Right atrium auricular region (tissue), 2 donors: ENCODE measurements around the gene MLNR. TPM values are rescaled to one million over a fixed set of nuclear protein-coding genes. Genes with fewer than 3 reads are reported as not detected.

ENCODE experiments used
- DNase-seq: peaks from one replicate; pipeline ENCODE4 v3.0.0-alpha.2; 2019; ENCODE audit warnings: low spot score
- H3K27ac ChIP-seq, 2 donors: fragments of 200-600 bp; sonication (generic); 1 replicate in 1 of 2; 2 replicates in 1 of 2; pipeline ENCODE4 v1.5.1; 2016 to 2019
- H3K27me3 ChIP-seq, 2 donors: fragments of 200-600 bp; sonication (generic); one replicate each; pipeline versions ENCODE4 v1.5.1 to v1.6.0; 2017 to 2019
- H3K36me3 ChIP-seq: fragments of 200-600 bp; sonication (generic); one replicate; pipeline ENCODE4 v1.5.1; 2016
- H3K4me1 ChIP-seq, 2 donors: fragments of 200-600 bp; sonication (generic); one replicate each; pipeline versions ENCODE4 v1.5.1 to v1.6.0; 2017 to 2019
- H3K4me3 ChIP-seq, 2 donors: fragments of 200-600 bp; sonication (generic); 1 replicate in 1 of 2; 2 replicates in 1 of 2; pipeline ENCODE4 v1.5.1; 2017 to 2019; ENCODE audit warnings: mild to moderate bottlenecking in 1 of 2, moderate library complexity in 1 of 2
- H3K9me3 ChIP-seq, 2 donors: fragments of 200-600 bp; sonication (generic); one replicate each; pipeline ENCODE4 v1.5.1; 2019
- CTCF ChIP-seq, 2 donors: fragments of 200-600 bp; sonication (generic); IDR thresholded peaks; one replicate each; pipeline ENCODE4 v1.5.1; 2019; ENCODE audit warnings: antibody characterized with exemption in 2 of 2
- total RNA-seq, 2 donors: library from RNA; depleted of rRNA; stranded (reverse); fragments of >200 nt; gene quantifications; one replicate each; pipeline ENCODE4 v1.1.0, GENCODE V29; 2016

Gene MLNR
- total RNA-seq, 2 donors from 2014 or later: not detected

DNA sequence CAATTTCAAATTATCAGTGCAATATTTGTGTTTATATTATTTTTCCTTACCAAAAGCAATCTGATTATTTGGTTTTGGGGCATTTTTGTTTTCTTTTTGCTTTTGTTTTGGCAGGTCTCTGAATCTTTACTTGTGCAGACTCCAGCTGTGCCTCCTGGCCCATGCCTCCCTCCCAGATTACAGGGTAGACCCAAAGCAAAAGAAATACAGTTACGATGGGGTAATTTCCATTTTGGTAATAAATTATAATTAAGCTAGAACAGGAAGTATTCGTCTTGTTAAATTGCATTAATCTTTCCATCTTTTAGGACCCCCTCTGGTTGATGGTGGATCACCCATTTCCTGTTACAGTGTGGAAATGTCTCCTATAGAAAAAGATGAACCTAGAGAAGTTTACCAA lies 29.2 kb upstream of the MLNR start:
- Histone ChIP-seq H3K36me3 (peaks cover 66% of the 10 kb centered on the region), H3K9me3 (no peaks in the 10 kb centered on the region)
- DNase-seq: no peak

GRCh38 chr13:49206641-49207040 lies 13.5 kb upstream of the MLNR start:
- H3K4me3 ChIP-seq: no peak overlapping the region
- no peaks in the 10 kb centered on the region for H3K9me3 ChIP-seq
- DNase-seq: no peak
- H3K27ac ChIP-seq: no peak overlapping the region
- H3K27me3 ChIP-seq: no peaks in the 10 kb centered on the region
- TF ChIP-seq CTCF (IDR thresholded peaks at IDR 0.05): no peak
- peaks cover 0 to 3% of the 10 kb centered on the region in 2 donors for H3K4me1 ChIP-seq
- peaks cover 70% of the 10 kb centered on the region for H3K36me3 ChIP-seq

More for the DNA sequence above, 29.2 kb upstream of the MLNR start:
- no peak for TF ChIP-seq CTCF (IDR thresholded peaks at IDR 0.05)
- H3K4me1 ChIP-seq: no peaks in the 10 kb centered on the region
- no peak overlapping the region for H3K4me3 ChIP-seq
- H3K27ac ChIP-seq: no peak overlapping the region
- no peaks in the 10 kb centered on the region for H3K27me3 ChIP-seq

DNA sequence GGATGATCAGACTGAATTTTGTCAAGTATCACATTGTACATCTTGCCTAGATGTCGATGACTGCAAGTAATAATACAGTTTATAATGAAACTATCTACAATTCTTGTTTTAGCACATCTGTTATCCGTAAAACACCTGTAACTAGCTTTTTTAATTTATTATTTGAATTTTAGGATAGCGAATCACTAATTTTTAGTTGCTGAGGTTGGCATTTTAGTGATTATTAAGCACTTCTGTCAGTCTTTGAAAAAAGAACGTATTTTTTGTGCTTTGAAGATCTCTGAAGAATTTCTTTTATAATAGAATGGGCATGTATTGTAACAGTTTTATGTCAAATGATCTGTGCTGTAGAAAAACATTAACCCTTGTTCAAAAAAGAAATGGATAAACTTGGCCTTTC lies 11.5 kb upstream of the MLNR start:
- peaks cover 0 to 3% of the 10 kb centered on the region in 2 donors for H3K4me1 ChIP-seq
- no peak for TF ChIP-seq CTCF (IDR thresholded peaks at IDR 0.05)
- H3K36me3 ChIP-seq: peaks cover 50% of the 10 kb centered on the region
- H3K27me3 ChIP-seq: no peaks in the 10 kb centered on the region
- no peak overlapping the region for H3K27ac ChIP-seq
- no peak for DNase-seq
- H3K9me3 ChIP-seq: no peaks in the 10 kb centered on the region
- no peak overlapping the region for H3K4me3 ChIP-seq

DNA sequence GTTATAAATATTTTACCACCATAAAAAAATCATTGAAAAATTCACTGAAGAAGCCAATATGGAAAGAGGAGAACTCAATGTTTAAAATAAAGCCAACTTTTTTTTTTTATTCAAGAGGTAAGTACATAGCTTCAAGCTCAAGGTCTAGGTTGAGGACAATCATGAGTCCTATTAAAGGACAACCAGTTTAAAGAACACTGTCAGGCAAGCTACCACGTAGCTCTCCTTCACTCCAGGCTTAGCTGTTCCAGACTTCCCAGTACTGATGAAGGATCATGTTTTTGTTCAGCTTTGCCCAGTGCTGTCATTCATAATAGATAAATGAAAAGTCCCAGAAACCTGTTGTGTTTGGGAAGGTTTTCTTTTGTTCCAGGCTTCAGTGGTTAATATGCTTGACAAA lies 10.0 kb upstream of the MLNR start:
- H3K4me1 ChIP-seq: peaks cover 0 to 3% of the 10 kb centered on the region in 2 donors
- peaks cover 40% of the 10 kb centered on the region for H3K36me3 ChIP-seq
- no peaks in the 10 kb centered on the region for H3K27me3 ChIP-seq
- no peaks in the 10 kb centered on the region for H3K9me3 ChIP-seq
- H3K27ac ChIP-seq: peak overlapping the region in 1 of 2 donors; percentile 23
- no peak overlapping the region for H3K4me3 ChIP-seq
- no peak for DNase-seq
- TF ChIP-seq CTCF (IDR thresholded peaks at IDR 0.05): no peak

- Histone ChIP-seq H3K4me3 (no peak overlapping the region), H3K36me3 (peaks cover 34% of the 10 kb centered on the region), H3K27ac (peak overlapping the region in 1 of 2 donors; percentile 23), H3K27me3 (no peaks in the 10 kb centered on the region), H3K9me3 (no peaks in the 10 kb centered on the region), H3K4me1 (peaks cover 0 to 3% of the 10 kb centered on the region in 2 donors)
- no peak for DNase-seq
- TF ChIP-seq CTCF (IDR thresholded peaks at IDR 0.05): no peak
Measured at GRCh38 chr13:49210669-49211068, 9.5 kb upstream of the MLNR start.

GRCh38 chr13:49213539-49213938 lies 6.6 kb upstream of the MLNR start:
- no peaks in the 10 kb centered on the region for H3K9me3 ChIP-seq
- no peak for DNase-seq
- no peak overlapping the region for H3K4me3 ChIP-seq
- H3K27me3 ChIP-seq: peaks cover 0 to 2% of the 10 kb centered on the region in 2 donors
- no peak for TF ChIP-seq CTCF (IDR thresholded peaks at IDR 0.05)
- peaks cover 0 to 3% of the 10 kb centered on the region in 2 donors for H3K4me1 ChIP-seq
- no peak overlapping the region for H3K27ac ChIP-seq
- H3K36me3 ChIP-seq: peaks cover 7% of the 10 kb centered on the region
